Measurements from ENCODE around the gene ZCWPW1. TPM values are rescaled to one million over a fixed set of nuclear protein-coding genes. Genes with fewer than 3 reads are reported as not detected.

Gene ZCWPW1
- total RNA-seq, 3 donors from 2014 or later (not counting 1 experiment from before 2014, with no cell fraction given), result 5.6 to 7.8 (median 7.2) TPM

DNA sequence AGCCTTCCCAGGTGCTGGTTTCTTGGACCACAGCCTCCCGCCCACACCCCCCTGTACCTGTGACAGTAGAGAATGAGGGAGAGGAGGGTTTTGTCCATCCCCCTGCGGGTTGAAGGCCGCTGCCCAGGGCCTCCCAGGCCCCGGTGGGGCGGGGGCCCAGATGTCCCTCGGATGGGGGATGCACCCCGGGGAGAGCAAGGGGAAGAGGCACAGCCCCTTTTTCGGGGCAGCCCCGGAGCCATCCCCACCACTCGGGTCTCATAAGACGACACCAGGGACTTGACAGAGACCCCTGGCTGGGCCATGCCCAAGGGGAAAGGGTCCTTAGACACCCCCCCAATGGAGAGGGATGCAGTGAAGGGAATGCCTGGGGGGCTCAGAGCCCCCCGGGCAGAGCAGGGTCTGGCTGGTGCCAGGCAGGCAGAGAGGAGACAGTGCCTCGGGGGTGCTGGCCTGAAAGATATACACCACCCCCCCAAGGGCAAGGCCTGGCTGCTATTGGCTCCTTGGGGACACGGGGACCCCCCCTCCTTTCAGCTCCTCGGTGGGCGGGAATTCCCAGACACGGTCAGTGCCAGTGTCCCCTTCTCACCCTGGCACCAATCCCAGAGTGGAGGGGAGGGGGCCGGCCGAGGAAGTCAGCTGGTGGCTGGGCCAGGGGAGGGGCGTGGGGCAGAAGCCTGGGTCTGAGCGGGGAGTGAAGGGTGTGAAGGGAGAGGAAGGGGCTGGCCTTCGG lies 39.3 kb upstream of the ZCWPW1 start:
- intact Hi-C loops (cut with micrococcal nuclease), result loop anchor here (2.0 kb wide), 1 partner anchor 257 kb away; no protein-coding TSS in a partner anchor
- 92% methylated on average over 22 of the region's 22 CpGs for WGBS (ENCODE audit: insufficient coverage)
- no peak overlapping the region for H3K27ac ChIP-seq (ENCODE audit: low read length)
- Mint-ChIP-seq H3K4me1 (peaks cover 0 to 23% of the 10 kb centered on the region in 2 donors), H3K27me3 (ENCODE audit: low read depth in 2 of 2) (no peaks in the 10 kb centered on the region), H3K36me3 (no peaks in the 10 kb centered on the region), H3K27ac (peak overlapping the region in 1 of 2 donors; percentile 42), H3K9me3 (no peaks in the 10 kb centered on the region), H3K4me3 (no peak overlapping the region)
- H3K9me3 ChIP-seq (ENCODE audit: control insufficient read depth, insufficient read depth, low read length), result no peaks in the 10 kb centered on the region
- no peak overlapping the region for H3K4me3 ChIP-seq (ENCODE audit: low read length)
- no peaks in the 10 kb centered on the region for H3K27me3 ChIP-seq (ENCODE audit: control insufficient read depth, insufficient read depth, low read length)
- TF ChIP-seq, protein P1, sequence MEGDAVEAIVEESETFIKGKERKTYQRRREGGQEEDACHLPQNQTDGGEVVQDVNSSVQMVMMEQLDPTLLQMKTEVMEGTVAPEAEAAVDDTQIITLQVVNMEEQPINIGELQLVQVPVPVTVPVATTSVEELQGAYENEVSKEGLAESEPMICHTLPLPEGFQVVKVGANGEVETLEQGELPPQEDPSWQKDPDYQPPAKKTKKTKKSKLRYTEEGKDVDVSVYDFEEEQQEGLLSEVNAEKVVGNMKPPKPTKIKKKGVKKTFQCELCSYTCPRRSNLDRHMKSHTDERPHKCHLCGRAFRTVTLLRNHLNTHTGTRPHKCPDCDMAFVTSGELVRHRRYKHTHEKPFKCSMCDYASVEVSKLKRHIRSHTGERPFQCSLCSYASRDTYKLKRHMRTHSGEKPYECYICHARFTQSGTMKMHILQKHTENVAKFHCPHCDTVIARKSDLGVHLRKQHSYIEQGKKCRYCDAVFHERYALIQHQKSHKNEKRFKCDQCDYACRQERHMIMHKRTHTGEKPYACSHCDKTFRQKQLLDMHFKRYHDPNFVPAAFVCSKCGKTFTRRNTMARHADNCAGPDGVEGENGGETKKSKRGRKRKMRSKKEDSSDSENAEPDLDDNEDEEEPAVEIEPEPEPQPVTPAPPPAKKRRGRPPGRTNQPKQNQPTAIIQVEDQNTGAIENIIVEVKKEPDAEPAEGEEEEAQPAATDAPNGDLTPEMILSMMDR (IDR thresholded peaks at IDR 0.05), result no peak
- H3K36me3 ChIP-seq (ENCODE audit: control insufficient read depth, insufficient read depth, low read length), result peaks cover 54% of the 10 kb centered on the region
- ATAC-seq, result no peak
- DNase-seq, result no peak
- peaks cover 12% of the 10 kb centered on the region for H3K4me1 ChIP-seq (ENCODE audit: control insufficient read depth, insufficient read depth, low read length)

- intact Hi-C loops (cut with micrococcal nuclease), result no loop called here
- H3K27ac ChIP-seq (ENCODE audit: low read length), result no peak overlapping the region
These were observed 38.4 kb upstream of the ZCWPW1 start for GRCh38 chr7:100466653-100467605.

DNA sequence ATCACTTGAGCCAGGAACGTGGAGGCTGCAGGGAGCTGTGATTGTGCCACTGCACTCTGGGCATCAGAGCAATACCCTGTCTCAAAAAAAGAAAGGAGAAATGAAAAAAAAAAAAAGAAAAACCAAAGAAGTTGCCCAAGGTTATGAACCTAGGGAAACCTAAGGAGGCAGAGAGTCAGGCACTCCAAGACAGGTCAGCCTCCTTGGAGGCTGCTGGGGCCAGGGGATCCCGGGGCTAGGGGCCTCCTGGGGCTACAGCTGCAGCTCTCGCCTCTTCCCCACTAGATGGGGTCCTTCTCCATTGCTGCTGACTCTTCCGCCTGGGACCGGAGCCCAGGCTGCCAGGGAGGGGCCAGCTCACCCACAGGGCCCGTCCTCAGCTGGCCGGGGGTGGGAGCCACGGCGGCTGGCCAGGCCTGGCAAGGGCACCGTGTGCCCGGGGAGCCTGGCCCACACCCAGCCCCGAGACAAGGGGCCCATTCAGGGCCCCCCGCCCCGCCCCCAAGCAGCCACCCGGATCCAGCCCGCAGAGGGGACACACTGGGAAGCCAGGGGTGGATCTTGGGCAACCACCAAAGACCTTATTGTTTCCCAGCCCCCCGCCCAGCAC lies 37.3 kb upstream of the ZCWPW1 start:
- Mint-ChIP-seq H3K36me3 (no peaks in the 10 kb centered on the region), H3K4me1 (peaks cover 0 to 16% of the 10 kb centered on the region in 2 donors), H3K27ac (peak overlapping the region in 1 of 2 donors; percentile 42), H3K27me3 (ENCODE audit: low read depth in 2 of 2) (no peaks in the 10 kb centered on the region), H3K9me3 (no peaks in the 10 kb centered on the region), H3K4me3 (no peak overlapping the region)
- H3K4me1 ChIP-seq (ENCODE audit: control insufficient read depth, insufficient read depth, low read length), result peaks cover 8% of the 10 kb centered on the region
- ATAC-seq (peak in 1 of 3 donors; percentile 18), DNase-seq (no peak)
- WGBS (ENCODE audit: insufficient coverage), result 48% methylated on average over 16 of the region's 17 CpGs
- TF ChIP-seq, protein P1 (IDR thresholded peaks at IDR 0.05), result no peak
- no peak overlapping the region for H3K27ac ChIP-seq (ENCODE audit: low read length)
- H3K36me3 ChIP-seq (ENCODE audit: control insufficient read depth, insufficient read depth, low read length), result peaks cover 48% of the 10 kb centered on the region
- H3K9me3 ChIP-seq (ENCODE audit: control insufficient read depth, insufficient read depth, low read length), result no peaks in the 10 kb centered on the region
- no peaks in the 10 kb centered on the region for H3K27me3 ChIP-seq (ENCODE audit: control insufficient read depth, insufficient read depth, low read length)
- intact Hi-C loops (cut with micrococcal nuclease), result no loop called here
- no peak overlapping the region for H3K4me3 ChIP-seq (ENCODE audit: low read length)

More at GRCh38 chr7:100466653-100467605, 38.4 kb upstream of the ZCWPW1 start:
- peaks cover 0 to 22% of the 10 kb centered on the region in 2 donors for H3K4me1 Mint-ChIP-seq
- no peaks in the 10 kb centered on the region for H3K9me3 Mint-ChIP-seq
- no peaks in the 10 kb centered on the region for H3K36me3 Mint-ChIP-seq
- TF ChIP-seq, protein P1 (IDR thresholded peaks at IDR 0.05), result no peak
- Histone ChIP-seq H3K9me3 (ENCODE audit: control insufficient read depth, insufficient read depth, low read length) (no peaks in the 10 kb centered on the region), H3K27me3 (ENCODE audit: control insufficient read depth, insufficient read depth, low read length) (no peaks in the 10 kb centered on the region), H3K4me1 (ENCODE audit: control insufficient read depth, insufficient read depth, low read length) (peaks cover 8% of the 10 kb centered on the region), H3K36me3 (ENCODE audit: control insufficient read depth, insufficient read depth, low read length) (peaks cover 51% of the 10 kb centered on the region), H3K4me3 (ENCODE audit: low read length) (no peak overlapping the region)
- no peaks in the 10 kb centered on the region for H3K27me3 Mint-ChIP-seq (ENCODE audit: low read depth in 2 of 2)
- DNase-seq, result no peak
- H3K27ac Mint-ChIP-seq, result peak overlapping the region in 1 of 2 donors; percentile 42
- no peak overlapping the region for H3K4me3 Mint-ChIP-seq
- no peak for ATAC-seq
- WGBS (ENCODE audit: insufficient coverage), result 94% methylated on average over 27 of the region's 32 CpGs

Measured in natural killer cell (primary cell).